Heart left ventricle (tissue), 16 donors: ENCODE data around the gene TTN. TPM values are rescaled to one million over a fixed set of nuclear protein-coding genes. Genes with fewer than 3 reads are reported as not detected.

Experiments
- ATAC-seq, 4 donors: fragments of 200-7000 bp; cut with Tn5 transposase; one replicate each; pipeline ENCODE4 v1.9.1; 2020 to 2022; ENCODE audit warnings: moderate library complexity in 4 of 4, mild to moderate bottlenecking in 3 of 4, moderate number of reproducible peaks in 1 of 4
- DNase-seq, 5 donors: peaks; one replicate each; pipeline ENCODE4 v3.0.0-alpha.2; 2020
- H3K27ac ChIP-seq, 12 donors: fragments of 200-600 bp; sonication (generic) in 4 of 12; one replicate each; pipeline versions ENCODE4 v1.5.0 to v1.8.0; 2016 to 2022; ENCODE audit warnings: mild to moderate bottlenecking in 2 of 12
- H3K27me3 ChIP-seq, 9 donors: fragments of 200-600 bp; sonication (generic) in 2 of 9; one replicate each; pipeline versions ENCODE4 v1.5.1 to v1.8.0; 2016 to 2022; ENCODE audit warnings: mild to moderate bottlenecking in 3 of 9
- H3K36me3 ChIP-seq, 9 donors: fragments of 200-600 bp; sonication (generic) in 2 of 9; one replicate each; pipeline versions ENCODE4 v1.5.0 to v1.8.0; 2018 to 2022; ENCODE audit warnings: mild to moderate bottlenecking in 2 of 9
- H3K4me1 ChIP-seq, 12 donors: fragments of 200-600 bp; sonication (generic) in 4 of 12; one replicate each; pipeline versions ENCODE4 v1.5.0 to v1.8.0; 2016 to 2022; ENCODE audit warnings: mild to moderate bottlenecking in 3 of 12
- H3K4me3 ChIP-seq, 12 donors: fragments of 200-600 bp; sonication (generic) in 4 of 12; one replicate each; pipeline versions ENCODE4 v1.5.0 to v1.8.0; 2017 to 2022; ENCODE audit warnings: mild to moderate bottlenecking in 9 of 12, moderate library complexity in 4 of 12
- H3K9me3 ChIP-seq, 12 donors: fragments of 200-600 bp; sonication (generic) in 4 of 12; one replicate each; pipeline versions ENCODE4 v1.5.0 to v1.8.0; 2016 to 2022; ENCODE audit warnings: mild to moderate bottlenecking in 1 of 12
- POLR2A ChIP-seq, 2 donors: fragments of 450-650 bp; IDR thresholded peaks; one replicate each; pipeline ENCODE4 v1.6.1; 2017; ENCODE audit warnings: antibody characterized with exemption in 2 of 2, mild to moderate bottlenecking in 2 of 2, moderate library complexity in 2 of 2
- WGBS, 4 donors: extraction: QIAGEN DNeasy Blood & Tissue Kit in 2 of 4; methylation state at CpG; one replicate each; pipeline versions ENCODE4 v1.1.5 to v1.1.7; 2013 to 2018; 5-methylcytosine and 5-hydroxymethylcytosine counted together
- intact Hi-C, 10 donors: fragments of 100-400 bp; cut with DNase I; formaldehyde crosslinking; loops; one replicate each; pipeline versions ENCODE4 v1.11.1 to v1.14.2; 2022
- polyA plus RNA-seq, 2 donors: library from polyadenylated mRNA; stranded (reverse); fragments of 200-250 nt; gene quantifications; one replicate each; pipeline ENCODE4 v1.2.3, GENCODE V29; 2013
- total RNA-seq, 9 donors: library from RNA; depleted of rRNA in 2 of 9; stranded (reverse); fragments of >200 nt in 2 of 9; fragmentation: NEBNext Ultra II Directional in 3 of 9; extraction: Animal tissue kit (Norgen Biotek cat#: 25700) in 3 of 9; gene quantifications; one replicate each; pipeline versions ENCODE4 v1.1.0 to v1.2.4, GENCODE V29; 2016 to 2023
- TF ChIP-seq, protein P1 (sequence below), 12 donors: fragments of 200-600 bp; sonication (generic) in 4 of 12; IDR thresholded peaks; one replicate each; pipeline versions ENCODE4 v1.5.0 to v1.8.0; 2018 to 2022; ENCODE audit warnings: antibody characterized with exemption in 12 of 12, mild to moderate bottlenecking in 5 of 12
- donor health status: ischemic (EF 13 %, LVEDD 7.1; RV severe dilation, severe dysfunction).
- donor health status: healthy with polysubstance abuse.
- donor health status: DM: no; HTN: yes; CAD: no.
- donor health status: DM: no; HTN: no; CAD: no.
- donor health status: ischemic (EF 25% LVEDD 6.9; RV normal size, moderate dysfunction).
- donor health status: ischemic (EF 25% LVEDD 5.7; RV mildly dilated, moderate dysfunction).
- donor health status: healthy.
- donor health status: DM: yes; HTN: yes; CAD: no.
- donor health status: ischemic (EF 35%, LVEDD 5.7; RV mildly dilated, moderate dysfunction).
- donor health status: nonischemic (EF 11% LVEDD 7.7; RV severe dilation, severe dysfunction).
- donor health status: DM: yes; HTN: yes; CAD: no.
- donor health status: PGD.
- donor health status: ischemic (EF 29% LVEDD 5.4; RV normal size, mild dysfunction).
- donor health status: nonischemic (EF 23%, LVEDD 6.1; RV moderate dilation, normal function).

TTN gene
- total and polyA plus RNA-seq, 11 donors, result 136 to 4,653 (median 3,379) TPM

DNA sequence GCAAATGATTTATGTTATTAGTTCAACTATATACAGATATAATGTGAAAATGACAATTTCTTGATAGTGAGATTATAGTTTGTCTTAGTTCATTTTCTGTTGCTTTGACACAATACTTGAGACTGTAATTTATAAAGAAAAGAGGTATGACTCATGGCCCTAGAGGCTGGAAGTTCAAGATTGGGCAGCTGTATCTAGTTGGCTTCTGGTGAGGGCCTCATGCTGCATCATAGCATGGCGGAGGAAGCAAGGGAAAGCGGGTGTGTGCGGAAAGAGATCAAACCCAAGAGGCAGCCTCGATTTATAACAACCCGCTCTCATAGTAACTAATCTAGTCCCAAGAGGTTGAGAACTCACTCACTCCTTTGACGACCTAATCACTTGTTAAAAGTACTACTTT is 315.6 kb downstream of the TTN start:
- no peak for TF ChIP-seq POLR2A (IDR thresholded peaks at IDR 0.05)
- TF ChIP-seq, protein P1, sequence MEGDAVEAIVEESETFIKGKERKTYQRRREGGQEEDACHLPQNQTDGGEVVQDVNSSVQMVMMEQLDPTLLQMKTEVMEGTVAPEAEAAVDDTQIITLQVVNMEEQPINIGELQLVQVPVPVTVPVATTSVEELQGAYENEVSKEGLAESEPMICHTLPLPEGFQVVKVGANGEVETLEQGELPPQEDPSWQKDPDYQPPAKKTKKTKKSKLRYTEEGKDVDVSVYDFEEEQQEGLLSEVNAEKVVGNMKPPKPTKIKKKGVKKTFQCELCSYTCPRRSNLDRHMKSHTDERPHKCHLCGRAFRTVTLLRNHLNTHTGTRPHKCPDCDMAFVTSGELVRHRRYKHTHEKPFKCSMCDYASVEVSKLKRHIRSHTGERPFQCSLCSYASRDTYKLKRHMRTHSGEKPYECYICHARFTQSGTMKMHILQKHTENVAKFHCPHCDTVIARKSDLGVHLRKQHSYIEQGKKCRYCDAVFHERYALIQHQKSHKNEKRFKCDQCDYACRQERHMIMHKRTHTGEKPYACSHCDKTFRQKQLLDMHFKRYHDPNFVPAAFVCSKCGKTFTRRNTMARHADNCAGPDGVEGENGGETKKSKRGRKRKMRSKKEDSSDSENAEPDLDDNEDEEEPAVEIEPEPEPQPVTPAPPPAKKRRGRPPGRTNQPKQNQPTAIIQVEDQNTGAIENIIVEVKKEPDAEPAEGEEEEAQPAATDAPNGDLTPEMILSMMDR (IDR thresholded peaks at IDR 0.05), result no peak
- intact Hi-C loops, result no loop called here
- Histone ChIP-seq H3K4me3 (no peak overlapping the region), H3K9me3 (no peaks in the 10 kb centered on the region), H3K27ac (no peak overlapping the region), H3K36me3 (peaks cover 3 to 97% (median 87%) of the 10 kb centered on the region in 9 donors), H3K4me1 (no peaks in the 10 kb centered on the region), H3K27me3 (no peaks in the 10 kb centered on the region)
- ATAC-seq, result no peak
- WGBS, 4 donors, result 77 to 92% (median 89%) methylated on average over 6 of the region's 6 CpGs
- no peak for DNase-seq

DNA sequence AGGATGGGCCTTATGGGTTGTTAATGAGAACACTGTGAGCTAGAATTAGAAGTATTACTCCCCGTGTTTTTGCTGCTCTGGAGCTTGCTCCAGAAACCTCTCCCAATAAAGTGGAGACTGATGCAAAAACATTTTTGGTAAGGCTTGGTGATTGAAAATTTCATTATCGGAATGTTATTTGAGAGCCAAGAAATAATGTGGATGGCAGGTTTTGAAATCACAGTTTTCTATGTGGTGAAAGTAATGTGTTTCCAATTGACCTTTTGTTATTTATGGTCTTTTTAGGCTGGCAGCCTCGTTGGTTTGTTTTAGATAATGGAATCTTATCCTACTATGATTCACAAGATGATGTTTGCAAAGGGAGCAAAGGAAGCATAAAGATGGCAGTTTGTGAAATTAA is 321.9 kb downstream of the TTN start:
- Histone ChIP-seq H3K27me3 (no peaks in the 10 kb centered on the region), H3K4me1 (peaks cover 0 to 53% (median 41%) of the 10 kb centered on the region in 12 donors), H3K9me3 (no peaks in the 10 kb centered on the region), H3K27ac (peak overlapping the region in 2 of 12 donors; percentile 48 to 59), H3K36me3 (peaks cover 0 to 41% (median 38%) of the 10 kb centered on the region in 9 donors), H3K4me3 (no peak overlapping the region)
- no peak for TF ChIP-seq POLR2A (IDR thresholded peaks at IDR 0.05)
- DNase-seq, result no peak
- intact Hi-C loops, result no loop called here
- WGBS, 4 donors, result 64 to 79% (median 70%) methylated on average over 3 of the region's 3 CpGs
- no peak for ATAC-seq

GRCh38 chr2:178484245-178485041 is 322.8 kb downstream of the TTN start:
- H3K4me1 ChIP-seq, result peaks cover 2 to 58% (median 45%) of the 10 kb centered on the region in 12 donors
- H3K27ac ChIP-seq, result peak overlapping the region in 8 of 12 donors; percentile 14 to 65 (median 36)

GRCh38 chr2:178482437-178482836 is 324.8 kb downstream of the TTN start:
- TF ChIP-seq POLR2A (IDR thresholded peaks at IDR 0.05), result no peak
- TF ChIP-seq, protein P1 (IDR thresholded peaks at IDR 0.05), result no peak
- Histone ChIP-seq H3K36me3 (peaks cover 0 to 19% (median 14%) of the 10 kb centered on the region in 9 donors), H3K27me3 (no peaks in the 10 kb centered on the region), H3K9me3 (no peaks in the 10 kb centered on the region), H3K4me3 (peak overlapping the region in 6 of 12 donors; percentile 6 to 85 (median 74)), H3K27ac (no peak overlapping the region), H3K4me1 (peaks cover 5 to 68% (median 52%) of the 10 kb centered on the region in 12 donors)
- no peak for DNase-seq
- WGBS, 4 donors, result 88 to 94% (median 91%) methylated on average over 4 of the region's 4 CpGs
- intact Hi-C loops, result loop anchor here in 3 of 10 donors (5.0 kb wide), 1 partner anchor 40 kb away; no protein-coding TSS in a partner anchor
- no peak for ATAC-seq

More at GRCh38 chr2:178484245-178485041, 322.8 kb downstream of the TTN start:
- Histone ChIP-seq H3K36me3 (peaks cover 0 to 33% (median 30%) of the 10 kb centered on the region in 9 donors), H3K27me3 (no peaks in the 10 kb centered on the region), H3K9me3 (no peaks in the 10 kb centered on the region), H3K4me3 (no peak overlapping the region)
- intact Hi-C loops, result loop anchor here in 3 of 10 donors (5.0 kb wide), 1 partner anchor 38 kb away; no protein-coding TSS in a partner anchor
- TF ChIP-seq, protein P1 (IDR thresholded peaks at IDR 0.05), result no peak
- WGBS, 4 donors, result 51 to 60% (median 53%) methylated on average over 6 of the region's 6 CpGs
- DNase-seq, result peak in 4 of 5 donors; percentile 35 to 61 (median 58)
- ATAC-seq, result peak in 1 of 4 donors; percentile 35
